Endodermal cell (in vitro differentiated cells): ENCODE results near the gene PALM3. TPM values are rescaled to one million over a fixed set of nuclear protein-coding genes. Genes with fewer than 3 reads are reported as not detected.

Experiments
- DNase-seq: peaks from one replicate; pipeline ENCODE4 v3.0.0-alpha.2; 2017
- H3K27ac ChIP-seq: 2 replicates; pipeline ENCODE4 v1.5.1; 2013; ENCODE audit warnings: mild to moderate bottlenecking, low read depth, low read length, moderate library complexity
- H3K27me3 ChIP-seq: 2 replicates; pipeline ENCODE4 v1.6.1; 2013; ENCODE audit warnings: mild to moderate bottlenecking, low read length, moderate library complexity; ENCODE audit not compliant: insufficient read depth, control insufficient read depth, poor library complexity, severe bottlenecking
- H3K36me3 ChIP-seq: 2 replicates; pipeline ENCODE4 v1.7.0; 2013; ENCODE audit warnings: mild to moderate bottlenecking, low read length, moderate library complexity; ENCODE audit not compliant: control insufficient read depth, insufficient read depth
- H3K4me1 ChIP-seq: one replicate; pipeline ENCODE4 v1.7.0; 2013; ENCODE audit warnings: low read length; ENCODE audit not compliant: control insufficient read depth, insufficient read depth
- H3K4me3 ChIP-seq: 2 replicates; pipeline ENCODE4 v1.5.1; 2013; ENCODE audit warnings: mild to moderate bottlenecking, low read length, moderate library complexity
- H3K9ac ChIP-seq: 2 replicates; pipeline ENCODE4 v1.6.1; 2013; ENCODE audit warnings: mild to moderate bottlenecking, low read length, moderate library complexity; ENCODE audit not compliant: poor library complexity, severe bottlenecking; ENCODE audit errors: extremely low read depth
- H3K9me3 ChIP-seq: 2 replicates; pipeline ENCODE4 v1.6.1; 2013; ENCODE audit warnings: mild to moderate bottlenecking, low read length, moderate library complexity; ENCODE audit not compliant: control insufficient read depth
- H3K27ac Mint-ChIP-seq: 2 replicates; pipeline ENCODE4 v1.8.0; 2020; ENCODE audit warnings: mixed read lengths
- H3K27me3 Mint-ChIP-seq: 2 replicates; pipeline ENCODE4 v1.8.0; 2021; ENCODE audit warnings: mild to moderate bottlenecking, mixed read lengths; ENCODE audit not compliant: insufficient read depth
- H3K36me3 Mint-ChIP-seq: 2 replicates; pipeline ENCODE4 v1.8.0; 2020; ENCODE audit warnings: low read depth, mixed read lengths
- H3K4me1 Mint-ChIP-seq: 2 replicates; pipeline ENCODE4 v1.8.0; 2020; ENCODE audit warnings: mixed read lengths
- H3K4me3 Mint-ChIP-seq: 2 replicates; pipeline ENCODE4 v1.8.0; 2020; ENCODE audit warnings: mild to moderate bottlenecking, moderate library complexity, mixed read lengths
- H3K9me3 Mint-ChIP-seq: 2 replicates; pipeline ENCODE4 v1.8.0; 2020; ENCODE audit warnings: mild to moderate bottlenecking, mixed read lengths
- CTCF ChIP-seq: fragments of 200-600 bp; sonication (generic); conservative IDR thresholded peaks from 2 replicates; pipeline ENCODE4 v1.5.0; 2021; ENCODE audit warnings: antibody characterized with exemption, mild to moderate bottlenecking
- WGBS, 2 experiments: methylation state at CpG; one replicate each; pipeline versions ENCODE4 v1.1.5 to v1.1.7; 2013; ENCODE audit warnings: missing lambda C conversion rate in 2 of 2, mixed read lengths in 1 of 2; ENCODE audit not compliant: insufficient coverage in 1 of 2, insufficient read length in 1 of 2; 5-methylcytosine and 5-hydroxymethylcytosine counted together
- total RNA-seq, 2 donors: library from RNA; stranded (reverse); fragmentation: NEBNext Ultra II Directional in 1 of 2; extraction: Animal tissue kit (Norgen Biotek cat#: 25700) in 1 of 2; gene quantifications; 2 replicates in 1 of 2; 3 replicates in 1 of 2; pipeline ENCODE4 v1.2.1, GENCODE V29; 2021

PALM3 gene
- total RNA-seq, 2 donors from 2014 or later: 1.3 to 4.9 TPM

DNA sequence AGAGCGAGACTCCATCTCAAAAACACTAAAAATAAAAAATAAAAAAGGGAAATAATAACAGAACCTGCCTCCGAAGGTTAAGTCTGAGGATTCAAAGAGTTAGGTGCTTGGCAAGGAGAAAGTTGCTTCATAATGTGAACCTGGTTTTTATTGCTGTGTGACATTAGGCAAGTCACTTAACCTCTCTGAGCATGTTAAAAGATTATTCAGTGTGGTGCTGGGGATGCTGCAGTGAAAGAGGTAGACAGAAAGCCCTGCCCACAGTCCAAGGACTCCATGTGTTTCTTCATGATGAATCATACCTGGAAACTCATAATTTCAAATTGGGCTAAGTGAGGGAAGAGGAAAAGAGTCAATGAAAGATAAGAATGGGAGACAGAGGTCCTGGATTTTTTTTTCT lies 27.9 kb downstream of the PALM3 start:
- WGBS, 2 experiments: 94 to 100% methylated on average over 1 of the region's 2 CpGs

DNA sequence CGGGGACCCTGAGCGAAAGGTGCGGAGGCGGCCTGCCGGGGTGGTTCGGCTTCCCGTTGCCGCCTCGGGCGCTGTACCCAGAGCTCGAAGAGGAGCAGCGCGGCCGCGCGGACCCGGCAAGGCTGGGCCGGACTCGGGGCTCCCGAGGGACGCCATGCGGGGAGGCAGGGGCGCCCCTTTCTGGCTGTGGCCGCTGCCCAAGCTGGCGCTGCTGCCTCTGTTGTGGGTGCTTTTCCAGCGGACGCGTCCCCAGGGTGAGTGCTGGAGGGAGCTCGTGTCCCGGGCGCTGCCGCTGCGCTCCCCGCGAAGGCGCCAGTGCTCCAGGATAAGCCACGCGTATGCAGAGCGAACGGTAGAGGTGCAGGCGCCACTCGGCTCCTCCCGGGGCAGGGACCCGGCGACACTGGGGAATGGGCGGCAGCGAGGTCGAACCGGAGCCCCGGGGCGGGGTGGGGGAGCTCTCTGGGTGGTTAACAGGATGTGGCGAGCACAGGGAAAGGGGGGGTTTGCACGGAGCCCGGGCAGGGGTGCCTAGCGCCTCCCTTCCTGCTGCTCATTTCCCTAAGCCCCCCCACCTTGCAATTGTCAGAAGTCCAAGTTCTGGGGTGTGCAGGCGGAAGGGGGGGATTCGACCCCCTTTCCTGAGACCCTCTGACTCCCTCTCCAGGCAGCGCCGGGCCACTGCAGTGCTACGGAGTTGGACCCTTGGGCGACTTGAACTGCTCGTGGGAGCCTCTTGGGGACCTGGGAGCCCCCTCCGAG lies 30.0 kb downstream of the PALM3 start, which contains the start of gene IL27RA:
TSS of gene IL27RA (plus strand) at position 44 of the 762 bp plus-strand sequence. CDS start at position 155, 111 bp downstream.
- Histone ChIP-seq H3K27ac (no peak within 1 kb of the TSS), H3K4me3 (peak within 1 kb of the TSS; percentile 86), H3K4me1 (no peaks in the 10 kb centered on the region), H3K36me3 (no peaks in the 10 kb centered on the region), H3K9me3 (no peaks in the 10 kb centered on the region), H3K27me3 (peaks cover 14% of the 10 kb centered on the region), H3K9ac (peak within 1 kb of the TSS; percentile 63)
- Mint-ChIP-seq H3K4me3 (peak within 1 kb of the TSS; percentile 75), H3K36me3 (no peaks in the 10 kb centered on the region), H3K27ac (no peak within 1 kb of the TSS), H3K27me3 (peaks cover 26% of the 10 kb centered on the region), H3K4me1 (no peaks in the 10 kb centered on the region), H3K9me3 (no peaks in the 10 kb centered on the region)
- WGBS, 2 experiments: 0 to 1% methylated on average over 25 to 62 of the region's 63 CpGs
- peak; percentile 88 for DNase-seq
- TF ChIP-seq CTCF: peak; percentile 84

More for the DNA sequence above, 27.9 kb downstream of the PALM3 start:
- Histone ChIP-seq H3K9ac (no peak overlapping the region), H3K36me3 (no peaks in the 10 kb centered on the region), H3K4me3 (no peak overlapping the region), H3K9me3 (no peaks in the 10 kb centered on the region), H3K4me1 (no peaks in the 10 kb centered on the region), H3K27me3 (peaks cover 14% of the 10 kb centered on the region), H3K27ac (no peak overlapping the region)
- H3K36me3 Mint-ChIP-seq: no peaks in the 10 kb centered on the region
- H3K27me3 Mint-ChIP-seq: peaks cover 18% of the 10 kb centered on the region
- H3K4me3 Mint-ChIP-seq: no peak overlapping the region
- H3K9me3 Mint-ChIP-seq: no peaks in the 10 kb centered on the region
- DNase-seq: no peak
- H3K4me1 Mint-ChIP-seq: no peaks in the 10 kb centered on the region
- TF ChIP-seq CTCF: no peak
- no peak overlapping the region for H3K27ac Mint-ChIP-seq

DNA sequence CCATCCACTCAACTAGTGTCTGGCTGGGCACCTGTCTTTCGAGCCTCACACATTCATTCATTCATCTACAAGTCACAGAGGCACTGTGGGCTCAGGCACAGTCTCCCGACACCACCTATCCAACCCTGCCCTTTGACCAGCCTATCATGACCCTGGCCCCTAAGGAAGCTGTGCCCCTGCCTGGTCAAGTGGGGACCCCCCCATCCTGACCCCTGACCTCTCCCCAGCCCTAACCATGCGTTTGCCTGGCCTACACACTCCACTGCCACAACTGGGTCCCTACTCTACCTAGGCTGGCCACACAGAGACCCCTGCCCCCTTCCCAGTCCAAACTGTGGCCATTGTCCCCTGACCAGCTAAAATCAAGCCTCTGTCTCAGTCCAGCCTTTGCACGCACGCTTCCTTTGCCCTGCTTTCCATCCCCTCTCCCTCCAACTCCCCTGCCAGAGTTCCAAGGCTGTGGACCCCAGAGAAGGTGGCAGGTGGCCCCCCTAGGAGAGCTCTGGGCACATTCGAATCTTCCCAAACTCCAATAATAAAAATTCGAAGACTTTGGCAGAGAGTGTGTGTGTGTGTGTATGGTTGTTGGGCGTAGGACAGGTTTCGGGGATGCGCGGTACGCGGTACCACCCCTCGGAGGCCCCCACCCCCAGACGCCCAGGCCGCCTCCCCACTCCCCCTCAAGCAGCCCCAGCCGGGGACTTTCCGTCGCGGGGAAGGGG lies 30.7 kb downstream of the PALM3 start:
- no peaks in the 10 kb centered on the region for H3K4me1 ChIP-seq
- peak overlapping the region; percentile 75 for H3K4me3 Mint-ChIP-seq
- WGBS, 2 experiments: 32 to 94% methylated on average over 2 to 13 of the region's 20 CpGs
- H3K27me3 ChIP-seq: peaks cover 14% of the 10 kb centered on the region
- H3K9ac ChIP-seq: peak overlapping the region; percentile 63
- no peaks in the 10 kb centered on the region for H3K9me3 Mint-ChIP-seq
- H3K4me3 ChIP-seq: peak overlapping the region; percentile 86
- no peaks in the 10 kb centered on the region for H3K9me3 ChIP-seq
- no peaks in the 10 kb centered on the region for H3K4me1 Mint-ChIP-seq
- TF ChIP-seq CTCF: no peak
- no peak overlapping the region for H3K27ac ChIP-seq
- no peaks in the 10 kb centered on the region for H3K36me3 ChIP-seq
- no peak for DNase-seq
- no peaks in the 10 kb centered on the region for H3K36me3 Mint-ChIP-seq
- H3K27ac Mint-ChIP-seq: no peak overlapping the region
- peaks cover 26% of the 10 kb centered on the region for H3K27me3 Mint-ChIP-seq
